Naive B cell (primary cell): ENCODE data around the gene A2ML1. TPM values are rescaled to one million over a fixed set of nuclear protein-coding genes. Genes with fewer than 3 reads are reported as not detected.

Experiments used
- ATAC-seq, 2 donors: fragments of 150-1000 bp; cut with Tn5 transposase; 2 replicates each; pipeline ENCODE4 v1.10.0; 2021; ENCODE audit warnings: low read depth in 2 of 2, mild to moderate bottlenecking in 2 of 2, moderate library complexity in 2 of 2
- DNase-seq: peaks from one replicate; pipeline ENCODE4 v3.0.0; 2022
- H3K27ac Mint-ChIP-seq, 6 donors: one replicate each; pipeline ENCODE4 v1.8.0; 2020 to 2022; ENCODE audit warnings: mild to moderate bottlenecking in 6 of 6, mixed read lengths in 6 of 6, moderate library complexity in 5 of 6, inconsistent platforms in 2 of 6
- H3K27me3 Mint-ChIP-seq, 3 donors: one replicate each; pipeline ENCODE4 v1.8.0; 2021 to 2022; ENCODE audit warnings: mixed read lengths in 3 of 3, mild to moderate bottlenecking in 1 of 3
- H3K36me3 Mint-ChIP-seq, 2 donors: one replicate each; pipeline ENCODE4 v1.8.0; 2020 to 2022; ENCODE audit warnings: mixed read lengths in 2 of 2, inconsistent platforms in 1 of 2, mild to moderate bottlenecking in 1 of 2
- H3K4me1 Mint-ChIP-seq, 3 donors: one replicate each; pipeline ENCODE4 v1.8.0; 2020 to 2022; ENCODE audit warnings: mixed read lengths in 3 of 3, inconsistent platforms in 1 of 3, mild to moderate bottlenecking in 1 of 3, moderate library complexity in 1 of 3
- H3K4me3 Mint-ChIP-seq, 8 donors: one replicate each; pipeline ENCODE4 v1.8.0; 2020 to 2022; ENCODE audit warnings: mild to moderate bottlenecking in 8 of 8, mixed read lengths in 8 of 8, moderate library complexity in 8 of 8, inconsistent platforms in 2 of 8
- H3K9me3 Mint-ChIP-seq, 7 donors: one replicate each; pipeline ENCODE4 v1.8.0; 2020 to 2022; ENCODE audit warnings: mixed read lengths in 7 of 7, mild to moderate bottlenecking in 5 of 7, inconsistent platforms in 2 of 7, moderate library complexity in 1 of 7
- polyA plus RNA-seq, 6 donors: library from polyadenylated mRNA; unstranded; fragments of 300-500 nt; fragmentation: Illumina TruSeq; gene quantifications; one replicate each; pipeline ENCODE4 v1.2.3, GENCODE V29; 2021; ENCODE audit warnings: low read depth in 6 of 6

A2ML1 gene
- polyA plus RNA-seq, 6 donors from 2014 or later = not detected

DNA sequence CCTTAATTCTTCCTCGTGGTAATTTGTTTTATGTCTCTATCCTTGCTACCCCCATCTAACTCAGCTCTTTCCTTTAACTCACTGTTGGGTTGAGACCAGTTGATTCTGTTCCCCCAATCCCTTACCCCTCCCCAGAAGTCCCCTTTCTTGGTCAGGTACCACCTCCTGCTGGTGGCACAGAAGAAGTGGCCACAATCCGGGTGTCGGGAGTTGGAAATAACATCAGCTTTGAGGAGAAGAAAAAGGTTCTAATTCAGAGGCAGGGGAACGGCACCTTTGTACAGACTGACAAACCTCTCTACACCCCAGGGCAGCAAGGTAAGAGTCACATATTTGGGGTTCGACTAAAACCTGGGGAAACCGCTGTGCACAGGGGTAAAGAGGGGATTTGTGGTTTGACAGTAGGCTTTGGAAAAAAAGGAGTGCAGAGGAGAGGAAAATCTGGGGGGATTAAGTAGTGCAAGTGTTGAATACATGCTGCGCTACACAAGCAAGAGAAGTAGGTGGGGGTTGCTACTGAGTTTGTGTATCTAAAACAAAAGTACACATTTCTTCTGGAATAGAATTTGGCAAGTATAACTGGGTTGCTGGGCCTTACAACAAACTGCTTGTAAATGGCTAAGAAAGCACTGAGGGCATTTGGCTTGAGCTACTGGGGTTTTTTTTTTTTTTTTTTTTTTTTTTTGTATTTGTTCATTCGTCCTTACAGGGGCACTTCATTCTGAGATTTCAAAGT lies 1.3 kb downstream of the A2ML1 start:
- Mint-ChIP-seq H3K27me3 (peaks cover 0 to 11% (median 10%) of the 10 kb centered on the region in 3 donors), H3K4me1 (no peaks in the 10 kb centered on the region), H3K9me3 (peaks cover 0 to 16% (median 0%) of the 10 kb centered on the region in 7 donors), H3K27ac (peak overlapping the region in 1 of 6 donors; percentile 5), H3K4me3 (no peak overlapping the region), H3K36me3 (no peaks in the 10 kb centered on the region)
- no peak for ATAC-seq
- DNase-seq = peak; percentile 17

DNA sequence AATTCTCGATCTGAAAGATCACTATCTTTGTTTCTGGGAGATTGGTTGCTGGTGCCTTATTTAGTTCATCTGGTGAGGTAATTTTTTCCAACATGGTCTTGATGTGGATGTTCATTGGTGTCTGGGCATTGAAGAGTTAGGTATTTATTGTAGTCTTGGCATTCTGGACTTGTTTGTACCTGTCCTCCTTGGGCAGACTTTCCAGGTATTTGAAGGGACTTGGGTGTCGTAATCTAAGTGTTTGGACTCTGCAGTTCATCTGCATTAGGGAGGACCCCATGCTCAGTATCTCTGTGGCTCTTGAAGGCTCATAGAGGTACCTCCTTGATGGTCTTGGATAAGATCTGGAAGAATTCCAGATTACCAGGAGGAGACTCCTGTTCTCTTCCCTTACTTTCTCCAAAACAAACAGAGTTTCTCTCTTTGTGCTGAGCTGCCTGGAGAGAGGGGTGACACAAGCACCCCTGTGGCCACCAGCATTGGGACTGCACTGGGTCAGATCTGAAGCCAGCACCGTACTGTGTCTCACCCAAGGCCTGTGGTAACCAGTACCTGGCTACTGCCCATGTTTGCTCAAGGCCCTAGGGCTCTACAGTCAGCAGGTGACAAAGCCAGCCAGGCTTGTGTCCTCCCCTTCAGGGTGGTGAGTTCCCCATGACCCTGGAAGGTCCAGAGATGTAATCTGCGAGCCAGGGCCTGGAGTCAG lies 5.3 kb downstream of the A2ML1 start:
- DNase-seq = no peak
- ATAC-seq = no peak
- Mint-ChIP-seq H3K27me3 (peaks cover 0 to 11% (median 10%) of the 10 kb centered on the region in 3 donors), H3K4me1 (no peaks in the 10 kb centered on the region), H3K27ac (no peak overlapping the region), H3K9me3 (peaks cover 0 to 16% (median 0%) of the 10 kb centered on the region in 7 donors), H3K4me3 (no peak overlapping the region), H3K36me3 (no peaks in the 10 kb centered on the region)

DNA sequence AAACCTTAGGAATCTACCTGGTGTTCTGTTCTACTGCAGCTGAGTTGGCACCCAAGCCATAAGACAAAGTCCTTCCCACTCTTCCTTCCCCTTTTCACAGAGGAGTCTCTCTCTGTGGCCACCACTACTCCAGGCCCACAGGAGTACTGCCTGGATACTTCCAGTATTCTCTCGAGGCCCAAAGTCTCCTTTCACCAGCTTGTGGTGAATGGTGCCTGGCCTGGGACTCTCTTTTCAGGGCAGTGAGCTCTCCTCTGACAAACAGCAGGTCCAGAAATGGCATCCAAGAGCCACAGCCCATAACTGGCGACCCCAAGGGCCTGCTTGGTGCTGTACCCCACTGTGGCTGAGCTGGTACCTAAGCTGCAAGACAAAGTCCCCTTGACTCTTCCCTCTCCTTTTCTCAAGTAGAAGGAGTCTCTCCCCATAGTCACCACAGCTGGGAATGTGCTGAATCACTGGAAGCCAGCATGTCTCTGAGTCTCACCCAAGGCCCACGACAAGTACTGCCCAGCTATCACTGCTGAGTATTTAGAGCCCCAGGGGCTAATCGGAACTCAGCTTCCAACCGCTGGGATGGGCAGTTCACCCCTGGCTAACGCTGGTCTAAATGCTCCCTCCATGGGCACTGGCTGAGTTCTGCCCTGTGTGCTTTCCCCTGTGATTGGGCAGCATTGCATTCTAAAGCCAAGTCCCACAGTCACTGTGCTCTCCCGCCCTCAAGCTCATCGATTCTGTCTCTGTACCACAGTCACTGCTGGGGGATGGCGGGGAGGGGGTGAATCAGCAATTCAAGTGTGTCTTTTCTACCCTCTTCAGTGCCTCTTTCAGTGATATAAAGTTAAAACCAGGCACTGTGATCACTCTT lies 6.1 kb downstream of the A2ML1 start:
- H3K9me3 Mint-ChIP-seq = peaks cover 0 to 16% (median 0%) of the 10 kb centered on the region in 7 donors
- H3K36me3 Mint-ChIP-seq = no peaks in the 10 kb centered on the region

DNA sequence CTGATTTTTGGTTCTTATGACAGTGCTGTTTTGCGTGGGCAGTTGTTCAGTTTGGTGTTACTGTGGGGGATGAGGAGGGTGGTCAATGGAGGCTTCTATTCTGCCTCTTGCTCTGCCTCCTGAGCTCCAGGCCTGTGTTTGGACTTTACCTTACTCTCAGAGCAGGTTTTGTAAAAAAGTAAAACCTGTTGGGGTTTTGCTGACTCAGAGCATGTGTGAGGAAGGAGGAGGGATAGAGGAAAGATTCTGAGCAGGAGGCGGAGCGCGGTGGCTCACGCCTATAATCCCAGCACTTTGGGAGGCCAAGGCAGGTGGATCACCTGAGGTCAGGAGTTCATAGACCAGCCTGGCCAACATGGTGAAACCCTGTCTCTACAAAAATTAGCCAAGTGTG lies 6.7 kb downstream of the A2ML1 start:
- no peak overlapping the region for H3K4me3 Mint-ChIP-seq
- ATAC-seq (no peak), DNase-seq (no peak)
- H3K4me1 Mint-ChIP-seq = no peaks in the 10 kb centered on the region
- H3K36me3 Mint-ChIP-seq = no peaks in the 10 kb centered on the region
- H3K27ac Mint-ChIP-seq = peak overlapping the region in 1 of 6 donors; percentile 52
- H3K9me3 Mint-ChIP-seq = peaks cover 0 to 16% (median 0%) of the 10 kb centered on the region in 7 donors
- H3K27me3 Mint-ChIP-seq = peaks cover 0 to 17% (median 11%) of the 10 kb centered on the region in 3 donors

More for the DNA sequence above, 6.1 kb downstream of the A2ML1 start:
- ATAC-seq (no peak), DNase-seq (no peak)
- H3K4me1 Mint-ChIP-seq = no peaks in the 10 kb centered on the region
- peaks cover 0 to 11% (median 11%) of the 10 kb centered on the region in 3 donors for H3K27me3 Mint-ChIP-seq
- peak overlapping the region in 1 of 6 donors; percentile 52 for H3K27ac Mint-ChIP-seq
- no peak overlapping the region for H3K4me3 Mint-ChIP-seq

DNA sequence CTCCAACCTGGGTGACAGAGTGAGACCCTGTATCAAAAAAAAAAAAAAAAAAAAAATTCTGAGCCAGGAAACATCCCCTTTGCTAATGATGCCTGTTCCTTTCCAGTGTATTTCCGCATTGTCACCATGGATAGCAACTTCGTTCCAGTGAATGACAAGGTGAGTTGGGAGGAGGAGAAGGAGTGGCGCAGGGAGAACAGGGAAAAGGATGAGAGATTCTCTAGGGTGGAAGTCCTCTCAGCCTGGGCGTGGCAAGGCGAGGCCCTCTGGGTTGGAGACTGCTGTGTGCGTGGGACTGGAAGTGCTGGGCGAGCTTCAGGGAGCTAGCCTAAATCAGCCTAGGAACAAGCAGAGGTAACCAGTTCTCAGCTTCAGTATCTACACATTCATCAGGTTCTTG lies 7.2 kb downstream of the A2ML1 start:
- H3K4me1 Mint-ChIP-seq = no peaks in the 10 kb centered on the region
- peaks cover 0 to 16% (median 0%) of the 10 kb centered on the region in 7 donors for H3K9me3 Mint-ChIP-seq
- no peak for DNase-seq
- peak overlapping the region in 1 of 6 donors; percentile 67 for H3K27ac Mint-ChIP-seq
- no peaks in the 10 kb centered on the region for H3K36me3 Mint-ChIP-seq
- no peak for ATAC-seq
- H3K4me3 Mint-ChIP-seq = no peak overlapping the region
- H3K27me3 Mint-ChIP-seq = peaks cover 2 to 22% (median 12%) of the 10 kb centered on the region in 3 donors

DNA sequence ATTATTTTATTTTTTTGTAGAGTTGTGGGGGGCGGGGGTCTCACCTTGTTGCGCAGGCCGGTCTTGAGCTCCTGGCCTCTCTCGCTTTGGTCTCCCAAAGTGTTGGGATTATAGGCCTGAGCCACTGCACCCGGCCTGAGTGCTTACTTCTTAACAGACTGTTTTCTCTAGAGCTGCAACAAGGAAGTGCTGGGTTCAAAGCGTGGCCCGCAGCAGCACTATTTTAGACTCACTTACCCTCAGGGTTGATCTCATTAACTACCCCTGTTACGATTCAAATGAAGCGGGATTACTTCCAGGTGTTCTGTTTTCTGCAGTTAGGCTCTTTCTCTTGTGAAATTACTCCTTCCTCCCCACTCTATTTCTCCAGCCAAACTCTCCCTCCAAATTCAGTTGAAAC lies 8.7 kb downstream of the A2ML1 start:
- no peak overlapping the region for H3K4me3 Mint-ChIP-seq

DNA sequence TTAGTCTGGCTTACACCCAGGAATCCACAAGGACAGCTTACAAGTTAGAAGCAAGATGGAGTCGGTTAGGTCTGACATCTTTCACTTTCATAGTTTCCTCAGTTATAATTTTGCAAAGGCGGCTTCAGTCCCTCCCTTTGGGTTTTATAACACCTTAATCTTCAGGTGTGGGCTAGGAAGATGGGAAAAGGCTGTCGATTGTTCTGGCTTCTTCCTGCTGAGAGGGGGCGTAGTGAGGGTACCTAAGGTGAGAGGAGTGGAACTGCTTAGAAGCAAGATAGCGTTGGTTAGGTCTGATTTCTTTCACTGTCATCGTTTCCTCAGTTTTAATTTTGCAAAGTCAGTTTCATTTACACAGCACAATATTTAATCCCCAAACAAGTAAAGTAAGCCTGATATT lies 10.1 kb downstream of the A2ML1 start:
- ATAC-seq = no peak
- Mint-ChIP-seq H3K4me3 (no peak overlapping the region), H3K27me3 (peaks cover 10 to 39% (median 28%) of the 10 kb centered on the region in 3 donors), H3K27ac (no peak overlapping the region), H3K4me1 (no peaks in the 10 kb centered on the region), H3K9me3 (peaks cover 0 to 2% (median 0%) of the 10 kb centered on the region in 7 donors), H3K36me3 (no peaks in the 10 kb centered on the region)
- DNase-seq = no peak

More for the DNA sequence above, 8.7 kb downstream of the A2ML1 start:
- ATAC-seq (no peak), DNase-seq (no peak)
- Mint-ChIP-seq H3K4me1 (no peaks in the 10 kb centered on the region), H3K27ac (no peak overlapping the region), H3K9me3 (peaks cover 0 to 5% (median 0%) of the 10 kb centered on the region in 7 donors), H3K36me3 (no peaks in the 10 kb centered on the region), H3K27me3 (peaks cover 5 to 33% (median 14%) of the 10 kb centered on the region in 3 donors)

DNA sequence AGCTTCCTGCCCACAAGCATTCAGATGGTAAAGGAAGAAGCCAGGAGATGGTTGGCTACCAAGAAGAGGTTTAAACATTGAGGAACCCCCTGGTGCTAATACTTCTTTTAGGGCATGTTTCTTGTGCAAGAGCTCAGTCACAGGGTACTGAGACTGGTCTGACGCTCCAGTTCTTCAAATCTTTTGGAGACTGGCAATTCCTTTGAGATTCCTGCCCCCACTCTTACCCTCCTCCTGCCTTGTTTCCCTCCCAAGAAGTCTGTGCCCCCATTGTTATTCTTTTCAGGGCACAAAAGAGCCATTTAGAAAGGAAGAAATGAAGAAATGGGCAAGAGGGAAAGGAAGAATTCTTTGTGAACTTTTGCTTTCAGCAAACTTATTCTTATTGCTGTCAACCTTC lies 11.8 kb downstream of the A2ML1 start:
- H3K36me3 Mint-ChIP-seq = no peaks in the 10 kb centered on the region
- no peak for DNase-seq
- peaks cover 0 to 2% (median 0%) of the 10 kb centered on the region in 7 donors for H3K9me3 Mint-ChIP-seq
- no peaks in the 10 kb centered on the region for H3K4me1 Mint-ChIP-seq
- H3K27ac Mint-ChIP-seq = peak overlapping the region in 1 of 6 donors; percentile 40
- H3K4me3 Mint-ChIP-seq = no peak overlapping the region
- no peak for ATAC-seq
- H3K27me3 Mint-ChIP-seq = peaks cover 10 to 48% (median 39%) of the 10 kb centered on the region in 3 donors

DNA sequence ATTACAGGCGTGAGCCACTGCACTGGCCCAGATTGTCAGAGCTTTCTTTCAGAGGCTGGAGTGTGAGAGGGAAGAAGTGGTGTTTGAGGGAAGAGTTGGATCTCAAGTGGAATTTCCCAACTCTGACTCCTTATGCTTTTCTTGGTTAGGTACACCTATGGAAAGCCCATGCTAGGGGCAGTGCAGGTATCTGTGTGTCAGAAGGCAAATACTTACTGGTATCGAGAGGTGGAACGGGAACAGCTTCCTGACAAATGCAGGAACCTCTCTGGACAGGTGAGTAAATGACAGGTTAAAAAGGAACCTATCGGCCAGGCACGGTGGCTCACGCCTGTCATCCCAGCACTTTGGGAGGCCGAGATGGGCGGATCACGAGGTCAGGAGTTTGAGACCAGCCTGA lies 14.9 kb downstream of the A2ML1 start:
- H3K36me3 Mint-ChIP-seq = no peaks in the 10 kb centered on the region
- peaks cover 0 to 6% (median 0%) of the 10 kb centered on the region in 3 donors for H3K4me1 Mint-ChIP-seq
- H3K4me3 Mint-ChIP-seq = no peak overlapping the region
- H3K9me3 Mint-ChIP-seq = peaks cover 0 to 2% (median 0%) of the 10 kb centered on the region in 7 donors
- DNase-seq = no peak
- no peak for ATAC-seq
- peaks cover 19 to 48% (median 39%) of the 10 kb centered on the region in 3 donors for H3K27me3 Mint-ChIP-seq
- no peak overlapping the region for H3K27ac Mint-ChIP-seq

DNA sequence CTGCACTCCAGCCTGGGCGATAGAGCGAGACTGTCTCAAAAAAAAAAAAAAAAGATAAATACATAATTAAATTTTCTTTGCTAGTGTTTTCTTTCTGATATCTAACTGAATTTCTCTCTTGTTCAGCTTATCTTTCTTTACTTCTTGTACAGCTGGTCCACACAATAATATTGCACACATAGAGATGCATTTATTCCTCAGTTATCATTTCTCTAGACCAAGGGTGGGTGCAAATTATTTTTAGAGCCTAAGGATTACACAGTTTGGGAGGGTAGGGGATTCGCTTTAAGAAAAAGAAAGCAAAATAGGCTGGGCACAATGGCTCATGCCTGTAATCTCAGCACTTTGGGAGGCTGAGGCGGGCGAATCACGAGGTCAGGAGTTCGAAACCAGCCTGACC lies 17.9 kb downstream of the A2ML1 start:
- Mint-ChIP-seq H3K4me1 (peaks cover 0 to 6% (median 0%) of the 10 kb centered on the region in 3 donors), H3K4me3 (no peak overlapping the region), H3K27ac (no peak overlapping the region), H3K9me3 (peaks cover 0 to 2% (median 0%) of the 10 kb centered on the region in 7 donors), H3K36me3 (no peaks in the 10 kb centered on the region), H3K27me3 (peaks cover 20 to 44% (median 36%) of the 10 kb centered on the region in 3 donors)
- ATAC-seq = no peak
- DNase-seq = no peak

DNA sequence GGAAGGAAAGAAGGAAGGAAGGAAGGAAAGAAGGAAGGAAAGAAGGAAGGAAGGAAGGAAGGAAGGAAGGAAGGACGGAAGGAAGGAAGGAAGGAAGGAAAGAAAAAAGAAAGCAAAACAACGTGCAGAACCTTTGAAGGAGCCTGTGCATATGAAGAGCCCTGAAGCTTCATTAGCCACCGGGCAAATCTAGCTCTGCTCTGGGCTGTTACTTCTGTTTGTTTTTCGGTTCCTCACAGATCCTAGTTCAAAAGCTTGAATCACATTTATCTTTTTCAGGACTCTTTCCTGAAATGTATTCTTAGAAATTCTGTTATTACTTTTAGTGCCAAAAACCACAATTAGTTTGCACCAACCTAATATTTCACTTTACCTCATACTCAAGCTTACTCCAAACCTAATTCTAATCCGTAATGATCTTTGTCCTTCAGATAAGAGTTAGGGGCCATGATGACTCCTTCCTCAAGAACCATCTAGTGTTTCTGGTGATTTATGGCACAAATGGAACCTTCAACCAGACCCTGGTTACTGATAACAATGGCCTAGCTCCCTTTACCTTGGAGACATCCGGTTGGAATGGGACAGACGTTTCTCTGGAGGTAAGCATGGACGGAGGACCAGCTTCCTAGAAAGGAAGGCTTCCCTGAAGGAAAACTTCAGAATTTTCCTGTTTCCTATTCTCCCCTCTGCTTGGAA lies 18.7 kb downstream of the A2ML1 start:
- DNase-seq (no peak), ATAC-seq (no peak)
- peak overlapping the region in 1 of 8 donors; percentile 1 for H3K4me3 Mint-ChIP-seq
- H3K36me3 Mint-ChIP-seq = no peaks in the 10 kb centered on the region
- peaks cover 19 to 46% (median 34%) of the 10 kb centered on the region in 3 donors for H3K27me3 Mint-ChIP-seq
- H3K27ac Mint-ChIP-seq = no peak overlapping the region
- peaks cover 0 to 2% (median 0%) of the 10 kb centered on the region in 7 donors for H3K9me3 Mint-ChIP-seq
- H3K4me1 Mint-ChIP-seq = peaks cover 0 to 6% (median 0%) of the 10 kb centered on the region in 3 donors

DNA sequence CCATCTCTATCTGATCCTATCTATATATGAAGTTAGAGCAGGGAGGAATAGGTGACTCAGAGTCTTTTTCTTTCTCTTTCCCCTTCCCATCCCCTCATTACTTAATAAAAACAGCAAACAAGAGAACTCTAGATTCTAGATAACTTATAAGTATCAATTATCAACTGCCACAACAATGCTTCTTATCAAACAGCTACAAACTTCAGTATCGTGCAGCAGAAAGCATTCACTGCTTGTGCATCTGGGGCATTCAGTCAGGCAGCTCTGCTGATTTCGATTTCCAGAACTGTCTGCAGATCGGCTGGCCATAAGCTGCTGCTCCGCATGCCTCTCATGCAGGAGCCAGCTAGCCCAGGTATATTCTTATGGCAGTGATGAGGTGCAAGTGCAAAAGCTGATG lies 19.4 kb downstream of the A2ML1 start:
- H3K36me3 Mint-ChIP-seq = no peaks in the 10 kb centered on the region
- H3K4me3 Mint-ChIP-seq = no peak overlapping the region
- H3K27ac Mint-ChIP-seq = no peak overlapping the region
- DNase-seq (no peak), ATAC-seq (no peak)
- peaks cover 14 to 42% (median 29%) of the 10 kb centered on the region in 3 donors for H3K27me3 Mint-ChIP-seq
- H3K4me1 Mint-ChIP-seq = peaks cover 0 to 6% (median 0%) of the 10 kb centered on the region in 3 donors
- peaks cover 0 to under 1% (median 0%) of the 10 kb centered on the region in 7 donors for H3K9me3 Mint-ChIP-seq
